Fibroblast of lung (primary cell): ENCODE results near the gene PHACTR2. TPM values are rescaled to one million over a fixed set of nuclear protein-coding genes. Genes with fewer than 3 reads are reported as not detected.

ENCODE experiments used
- DNase-seq, 2 donors: peaks; one replicate each; pipeline versions ENCODE4 v3.0.0 to v3.0.0-alpha.2; 2010; ENCODE audit warnings: low read depth in 2 of 2
- H2AFZ ChIP-seq: 2 replicates; pipeline ENCODE4 v1.5.1; 2012; ENCODE audit warnings: low read length, control low read depth, inconsistent platforms
- H3K27ac ChIP-seq: 2 replicates; pipeline ENCODE4 v1.5.1; 2011; ENCODE audit warnings: low read length, control low read depth; ENCODE audit not compliant: insufficient read depth
- H3K27me3 ChIP-seq: 2 replicates; pipeline ENCODE4 v1.5.1; 2011; ENCODE audit warnings: mild to moderate bottlenecking, low read length; ENCODE audit not compliant: control insufficient read depth, insufficient read depth
- H3K36me3 ChIP-seq: 2 replicates; pipeline ENCODE4 v1.5.1; 2011; ENCODE audit warnings: low read length; ENCODE audit not compliant: control insufficient read depth, insufficient read depth
- H3K4me1 ChIP-seq: 2 replicates; pipeline ENCODE4 v1.5.1; 2011; ENCODE audit warnings: low read length; ENCODE audit not compliant: control insufficient read depth, insufficient read depth; ENCODE audit errors: extremely low read depth
- H3K4me2 ChIP-seq: 2 replicates; pipeline ENCODE4 v1.5.1; 2011; ENCODE audit warnings: low read length, control low read depth; ENCODE audit not compliant: insufficient read depth; ENCODE audit errors: extremely low read depth
- H3K4me3 ChIP-seq, 4 experiments: fragments of 200-600 bp in 1 of 4; sonication (generic) in 1 of 4; replicated peaks in 1 of 4; 2 replicates each; pipeline ENCODE4 v1.5.1; 2011 to 2016; ENCODE audit warnings: low read length in 4 of 4, low read depth in 3 of 4, mild to moderate bottlenecking in 3 of 4, control low read depth in 2 of 4, inconsistent platforms in 1 of 4, mixed read lengths in 1 of 4; ENCODE audit not compliant: insufficient read depth in 1 of 4; ENCODE audit errors: control extremely low read depth in 1 of 4
- H3K79me2 ChIP-seq: 2 replicates; pipeline ENCODE4 v1.5.1; 2012; ENCODE audit warnings: mild to moderate bottlenecking, low read length, inconsistent platforms; ENCODE audit not compliant: control insufficient read depth, insufficient read depth
- H3K9ac ChIP-seq: 2 replicates; pipeline ENCODE4 v1.5.1; 2011; ENCODE audit warnings: mild to moderate bottlenecking, low read length, control low read depth; ENCODE audit not compliant: insufficient read depth
- H3K9me3 ChIP-seq: 2 replicates; pipeline ENCODE4 v1.5.1; 2012; ENCODE audit warnings: low read depth, low read length; ENCODE audit not compliant: control insufficient read depth, insufficient read depth
- H4K20me1 ChIP-seq: 2 replicates; pipeline ENCODE4 v1.5.1; 2011; ENCODE audit warnings: low read length; ENCODE audit not compliant: control insufficient read depth, insufficient read depth; ENCODE audit errors: extremely low read depth
- EZH2 ChIP-seq: IDR thresholded peaks from 2 replicates; pipeline ENCODE4 v1.5.1; 2012; ENCODE audit warnings: low read length, control low read depth, mild to moderate bottlenecking; ENCODE audit errors: missing control alignments
- polyA plus RNA-seq, 2 donors: library from polyadenylated mRNA; depleted of rRNA in 1 of 2; stranded (reverse) in 1 of 2; unstranded in 1 of 2; fragments of >200 nt; gene quantifications; 2 replicates each; pipeline ENCODE4 v1.2.1, GENCODE V29; 2011 to 2012; ENCODE audit warnings: missing spikeins in 1 of 2
- total RNA-seq: library from RNA; depleted of rRNA; stranded (reverse); fragments of >200 nt; gene quantifications from 2 replicates; pipeline ENCODE4 v1.2.1, GENCODE V29; 2014
- TF ChIP-seq, protein P1 (sequence below), 2 donors: IDR thresholded peaks in 1 of 2; conservative IDR thresholded peaks in 1 of 2; 1 replicate in 1 of 2; 2 replicates in 1 of 2; pipeline ENCODE4 v1.5.1; 2011 to 2012; ENCODE audit warnings: low read length in 2 of 2, control low read depth in 1 of 2, inconsistent platforms in 1 of 2, low read depth in 1 of 2, mild to moderate bottlenecking in 1 of 2

PHACTR2 gene
- total and polyA plus RNA-seq, 2 donors (not counting 1 experiment from before 2014, with no cell fraction given): 40.1 to 55.0 TPM

DNA sequence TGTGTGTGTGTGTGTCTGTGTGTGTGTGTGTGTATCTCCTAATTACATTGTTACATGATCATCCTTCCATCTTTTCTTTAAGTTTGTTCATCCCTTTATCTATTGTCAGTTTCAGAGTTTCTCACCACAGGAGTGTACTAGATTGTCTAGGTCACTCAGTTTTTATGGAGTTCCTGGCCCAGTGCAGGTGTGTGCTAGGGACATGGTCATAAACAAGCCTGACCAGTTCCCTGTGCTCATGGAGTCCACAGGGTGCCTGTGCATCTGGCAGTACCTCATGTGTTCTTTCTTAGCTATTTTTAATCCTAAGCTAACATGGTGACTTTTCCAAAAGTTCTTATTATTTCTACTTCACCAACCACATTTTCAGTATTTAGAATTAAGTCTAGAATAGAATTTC lies 43.9 kb downstream of the PHACTR2 start:
- DNase-seq: no peak
- Histone ChIP-seq H2AFZ (no peak overlapping the region), H3K4me1 (no peaks in the 10 kb centered on the region), H3K9me3 (no peaks in the 10 kb centered on the region), H3K36me3 (no peaks in the 10 kb centered on the region), H3K9ac (no peak overlapping the region), H3K27ac (no peak overlapping the region), H3K79me2 (no peaks in the 10 kb centered on the region), H3K27me3 (no peaks in the 10 kb centered on the region), H3K4me3 (no peak overlapping the region), H4K20me1 (no peaks in the 10 kb centered on the region), H3K4me2 (no peak overlapping the region)
- TF ChIP-seq, protein P1, sequence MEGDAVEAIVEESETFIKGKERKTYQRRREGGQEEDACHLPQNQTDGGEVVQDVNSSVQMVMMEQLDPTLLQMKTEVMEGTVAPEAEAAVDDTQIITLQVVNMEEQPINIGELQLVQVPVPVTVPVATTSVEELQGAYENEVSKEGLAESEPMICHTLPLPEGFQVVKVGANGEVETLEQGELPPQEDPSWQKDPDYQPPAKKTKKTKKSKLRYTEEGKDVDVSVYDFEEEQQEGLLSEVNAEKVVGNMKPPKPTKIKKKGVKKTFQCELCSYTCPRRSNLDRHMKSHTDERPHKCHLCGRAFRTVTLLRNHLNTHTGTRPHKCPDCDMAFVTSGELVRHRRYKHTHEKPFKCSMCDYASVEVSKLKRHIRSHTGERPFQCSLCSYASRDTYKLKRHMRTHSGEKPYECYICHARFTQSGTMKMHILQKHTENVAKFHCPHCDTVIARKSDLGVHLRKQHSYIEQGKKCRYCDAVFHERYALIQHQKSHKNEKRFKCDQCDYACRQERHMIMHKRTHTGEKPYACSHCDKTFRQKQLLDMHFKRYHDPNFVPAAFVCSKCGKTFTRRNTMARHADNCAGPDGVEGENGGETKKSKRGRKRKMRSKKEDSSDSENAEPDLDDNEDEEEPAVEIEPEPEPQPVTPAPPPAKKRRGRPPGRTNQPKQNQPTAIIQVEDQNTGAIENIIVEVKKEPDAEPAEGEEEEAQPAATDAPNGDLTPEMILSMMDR (conservative IDR thresholded peaks at IDR 0.05 in 1 of 2, IDR thresholded peaks at IDR 0.05 in 1 of 2; ENCODE audit: low read depth in 1 of 2, low read length in 2 of 2): no peak
- TF ChIP-seq EZH2: no peak

DNA sequence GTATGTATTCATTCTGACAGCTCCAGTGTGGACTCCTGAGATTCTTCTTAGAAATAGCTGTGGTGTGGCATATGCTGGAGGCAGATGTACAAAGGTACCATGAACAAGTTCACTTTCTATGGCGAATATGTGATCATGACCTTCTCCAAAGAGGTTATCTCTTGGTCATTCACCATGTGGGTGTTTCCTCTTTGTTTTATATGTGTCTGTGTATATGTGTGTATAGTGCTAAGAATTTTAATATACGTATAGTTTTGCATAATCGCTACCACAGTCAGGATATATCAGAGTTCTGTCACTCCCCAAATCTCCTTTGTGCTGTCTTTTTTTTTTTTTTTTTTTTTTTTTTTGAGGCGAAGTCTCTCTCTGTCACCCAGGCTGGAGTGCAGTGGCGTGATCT lies 47.1 kb downstream of the PHACTR2 start:
- Histone ChIP-seq H4K20me1 (no peaks in the 10 kb centered on the region), H3K27me3 (no peaks in the 10 kb centered on the region), H3K4me1 (no peaks in the 10 kb centered on the region), H3K4me2 (no peak overlapping the region), H2AFZ (no peak overlapping the region), H3K27ac (no peak overlapping the region), H3K36me3 (no peaks in the 10 kb centered on the region), H3K9me3 (no peaks in the 10 kb centered on the region), H3K79me2 (no peaks in the 10 kb centered on the region), H3K4me3 (no peak overlapping the region), H3K9ac (no peak overlapping the region)
- no peak for DNase-seq
- TF ChIP-seq, protein P1 (conservative IDR thresholded peaks at IDR 0.05 in 1 of 2, IDR thresholded peaks at IDR 0.05 in 1 of 2; ENCODE audit: low read depth in 1 of 2, low read length in 2 of 2): no peak
- no peak for TF ChIP-seq EZH2

DNA sequence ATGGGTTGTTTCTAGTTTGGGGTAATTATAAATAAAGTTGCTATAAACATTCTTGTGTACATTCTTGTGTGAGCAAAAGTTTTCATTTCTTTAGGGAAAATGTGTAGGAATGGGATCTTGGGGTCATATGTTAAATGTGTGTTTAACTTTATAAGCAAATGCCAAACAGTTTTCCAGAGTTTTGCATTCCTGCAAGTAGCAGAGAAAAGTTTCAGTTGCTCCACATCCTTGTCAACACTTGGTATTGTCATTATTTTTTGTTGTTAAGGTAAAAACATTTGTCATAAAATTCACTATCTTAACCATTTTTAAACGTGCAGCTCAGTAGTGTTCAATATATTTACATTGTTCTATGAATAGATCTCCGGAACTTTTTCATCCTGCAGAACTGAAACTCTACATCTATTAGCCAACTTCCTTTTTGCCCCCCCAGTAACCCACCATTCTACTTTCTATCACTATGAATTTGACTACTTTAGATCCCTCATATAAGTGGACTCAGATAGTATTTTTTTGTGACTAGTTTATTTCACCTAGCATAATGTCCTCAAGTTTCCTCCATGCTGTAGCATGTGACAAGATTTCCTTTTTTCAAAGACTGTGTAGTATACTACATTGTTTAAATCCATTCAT lies 48.4 kb downstream of the PHACTR2 start:
- no peak overlapping the region for H3K27ac ChIP-seq
- no peaks in the 10 kb centered on the region for H3K4me1 ChIP-seq
- TF ChIP-seq EZH2: no peak
- TF ChIP-seq, protein P1 (conservative IDR thresholded peaks at IDR 0.05 in 1 of 2, IDR thresholded peaks at IDR 0.05 in 1 of 2; ENCODE audit: low read depth in 1 of 2, low read length in 2 of 2): no peak
- no peaks in the 10 kb centered on the region for H3K9me3 ChIP-seq
- no peak overlapping the region for H3K9ac ChIP-seq
- DNase-seq: no peak
- no peak overlapping the region for H2AFZ ChIP-seq
- no peaks in the 10 kb centered on the region for H3K36me3 ChIP-seq
- no peak overlapping the region for H3K4me3 ChIP-seq
- no peaks in the 10 kb centered on the region for H3K27me3 ChIP-seq
- no peaks in the 10 kb centered on the region for H3K79me2 ChIP-seq
- H4K20me1 ChIP-seq: no peaks in the 10 kb centered on the region
- no peak overlapping the region for H3K4me2 ChIP-seq
